ENCODE measurements around the gene ITPKC. TPM values are rescaled to one million over a fixed set of nuclear protein-coding genes. Genes with fewer than 3 reads are reported as not detected.
A peak's percentile ranks its signal among the peaks of the same experiment; 100 is the strongest.

Gene ITPKC
- total and polyA plus RNA-seq, 9 of the 15 experiments (the other 6 are each of a cell fraction or from before 2014, with no cell fraction given): 0.08 to 9.3 (median 5.8) TPM

- TF ChIP-seq, protein P1, sequence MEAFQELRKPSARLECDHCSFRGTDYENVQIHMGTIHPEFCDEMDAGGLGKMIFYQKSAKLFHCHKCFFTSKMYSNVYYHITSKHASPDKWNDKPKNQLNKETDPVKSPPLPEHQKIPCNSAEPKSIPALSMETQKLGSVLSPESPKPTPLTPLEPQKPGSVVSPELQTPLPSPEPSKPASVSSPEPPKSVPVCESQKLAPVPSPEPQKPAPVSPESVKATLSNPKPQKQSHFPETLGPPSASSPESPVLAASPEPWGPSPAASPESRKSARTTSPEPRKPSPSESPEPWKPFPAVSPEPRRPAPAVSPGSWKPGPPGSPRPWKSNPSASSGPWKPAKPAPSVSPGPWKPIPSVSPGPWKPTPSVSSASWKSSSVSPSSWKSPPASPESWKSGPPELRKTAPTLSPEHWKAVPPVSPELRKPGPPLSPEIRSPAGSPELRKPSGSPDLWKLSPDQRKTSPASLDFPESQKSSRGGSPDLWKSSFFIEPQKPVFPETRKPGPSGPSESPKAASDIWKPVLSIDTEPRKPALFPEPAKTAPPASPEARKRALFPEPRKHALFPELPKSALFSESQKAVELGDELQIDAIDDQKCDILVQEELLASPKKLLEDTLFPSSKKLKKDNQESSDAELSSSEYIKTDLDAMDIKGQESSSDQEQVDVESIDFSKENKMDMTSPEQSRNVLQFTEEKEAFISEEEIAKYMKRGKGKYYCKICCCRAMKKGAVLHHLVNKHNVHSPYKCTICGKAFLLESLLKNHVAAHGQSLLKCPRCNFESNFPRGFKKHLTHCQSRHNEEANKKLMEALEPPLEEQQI (IDR thresholded peaks at IDR 0.05): no peak
- TF ChIP-seq ZNF408 (CRISPR knock-in tag; IDR thresholded peaks at IDR 0.05; ENCODE audit: low read depth) (no peak), ZNF282 (CRISPR knock-in tag; IDR thresholded peaks at IDR 0.05) (no peak), ZNF384 (IDR thresholded peaks at IDR 0.05; ENCODE audit: low read depth, low read length) (no peak), HNRNPUL1 (IDR thresholded peaks at IDR 0.05; ENCODE audit: low read length) (no peak), GTF2F1 (IDR thresholded peaks at IDR 0.05; ENCODE audit: low read depth, low read length) (no peak), VEZF1 (CRISPR knock-in tag; IDR thresholded peaks at IDR 0.05) (peak; percentile 13; the same call in 1 of the 2 replicates), NBN (IDR thresholded peaks at IDR 0.05; ENCODE audit: low read depth) (no peak), ESRRA (IDR thresholded peaks at IDR 0.05; ENCODE audit: borderline replicate concordance, low read depth) (no peak), BCL6 (CRISPR knock-in tag; IDR thresholded peaks at IDR 0.05) (no peak), MAFF (IDR thresholded peaks at IDR 0.05; ENCODE audit: low read length) (no peak), ZNF740 (CRISPR knock-in tag; IDR thresholded peaks at IDR 0.05) (peak; percentile 90; the same call in 1 of the 2 replicates), ZNF740 (tag; IDR thresholded peaks at IDR 0.05) (no peak), KDM5B (IDR thresholded peaks at IDR 0.05; ENCODE audit: insufficient replicate concordance, low read depth, low read length) (no peak), ZNF551 (CRISPR knock-in tag; IDR thresholded peaks at IDR 0.05) (no peak), RAD21 (CRISPR knock-in tag; conservative IDR thresholded peaks at IDR 0.05 in 1 of 2, IDR thresholded peaks at IDR 0.05 in 1 of 2) (peak in 1 of 2 experiments; percentile 13; a peak in 1 of 4 replicates), ZNF518B (CRISPR knock-in tag; IDR thresholded peaks at IDR 0.05) (no peak)
These were observed 25.3 kb upstream of the ITPKC start (continued) for GRCh38 chr19:40691421-40692211.
